Right lobe of liver (tissue), 6 donors: ENCODE measurements around the gene CCDC9B. TPM values are rescaled to one million over a fixed set of nuclear protein-coding genes. Genes with fewer than 3 reads are reported as not detected.

Experiments
- ATAC-seq, 4 donors: fragments of 200-7000 bp; cut with Tn5 transposase; one replicate each; pipeline ENCODE4 v1.9.1; 2020; ENCODE audit warnings: mild to moderate bottlenecking in 4 of 4, moderate library complexity in 4 of 4
- DNase-seq, 3 donors: peaks; one replicate each; pipeline ENCODE4 v3.0.0-alpha.2; 2020
- H3K27ac ChIP-seq, 3 donors: fragments of 200-600 bp; one replicate each; pipeline ENCODE4 v1.8.0; 2022
- H3K27me3 ChIP-seq, 2 donors: fragments of 200-600 bp; one replicate each; pipeline ENCODE4 v1.8.0; 2022
- H3K36me3 ChIP-seq, 4 donors: fragments of 200-600 bp; sonication (generic) in 1 of 4; one replicate each; pipeline versions ENCODE4 v1.5.1 to v1.8.0; 2017 to 2022; ENCODE audit warnings: control low read depth in 1 of 4
- H3K4me1 ChIP-seq, 4 donors: fragments of 200-600 bp; sonication (generic) in 1 of 4; one replicate each; pipeline versions ENCODE4 v1.5.1 to v1.8.0; 2017 to 2022; ENCODE audit warnings: control low read depth in 1 of 4
- H3K4me3 ChIP-seq, 3 donors: fragments of 200-600 bp; one replicate each; pipeline ENCODE4 v1.8.0; 2022
- H3K9me3 ChIP-seq, 4 donors: fragments of 200-600 bp; sonication (generic) in 1 of 4; one replicate each; pipeline versions ENCODE4 v1.5.1 to v1.8.0; 2017 to 2022; ENCODE audit warnings: control low read depth in 1 of 4
- CTCF ChIP-seq, 4 donors: fragments of 200-600 bp in 3 of 4; fragments of 450-650 bp in 1 of 4; IDR thresholded peaks; one replicate each; pipeline versions ENCODE4 v1.5.1 to v1.8.0; 2016 to 2022; ENCODE audit warnings: antibody characterized with exemption in 4 of 4, mild to moderate bottlenecking in 2 of 4
- POLR2A ChIP-seq: fragments of 450-650 bp; IDR thresholded peaks from one replicate; pipeline ENCODE4 v1.6.1; 2017; ENCODE audit warnings: antibody characterized with exemption, mild to moderate bottlenecking
- WGBS: methylation state at CpG from one replicate; pipeline ENCODE4 v1.1.6; 2018; ENCODE audit warnings: low coverage, low lambda C conversion rate; ENCODE audit not compliant: insufficient coverage; ENCODE audit errors: missing lambda C conversion rate; 5-methylcytosine and 5-hydroxymethylcytosine counted together
- intact Hi-C, 2 donors: fragments of 100-400 bp; cut with DNase I; formaldehyde crosslinking; loops; one replicate each; pipeline versions ENCODE4 v1.11.2 to v1.14.1; 2022
- total RNA-seq, 6 experiments: library from RNA; depleted of rRNA in 2 of 6; stranded (reverse); fragments of >200 nt in 2 of 6; fragmentation: NEBNext Ultra II Directional in 3 of 6; extraction: Animal tissue kit (Norgen Biotek cat#: 25700) in 3 of 6; gene quantifications; one replicate each; pipeline versions ENCODE4 v1.1.0 to v1.2.4, GENCODE V29; 2016 to 2023
- donor health status: DM: no; HTN: yes; CAD: no.
- donor health status: DM: no; HTN: no; CAD: no.
- donor health status: DM: no; HTN: no; CAD: no.
- donor health status: DM: no; HTN: yes; CAD: no.
- donor health status: DM: no; HTN: yes; CAD: no.

The CCDC9B gene
- total RNA-seq, 6 experiments from 2014 or later = 4.2 to 11.9 (median 4.7) TPM

DNA sequence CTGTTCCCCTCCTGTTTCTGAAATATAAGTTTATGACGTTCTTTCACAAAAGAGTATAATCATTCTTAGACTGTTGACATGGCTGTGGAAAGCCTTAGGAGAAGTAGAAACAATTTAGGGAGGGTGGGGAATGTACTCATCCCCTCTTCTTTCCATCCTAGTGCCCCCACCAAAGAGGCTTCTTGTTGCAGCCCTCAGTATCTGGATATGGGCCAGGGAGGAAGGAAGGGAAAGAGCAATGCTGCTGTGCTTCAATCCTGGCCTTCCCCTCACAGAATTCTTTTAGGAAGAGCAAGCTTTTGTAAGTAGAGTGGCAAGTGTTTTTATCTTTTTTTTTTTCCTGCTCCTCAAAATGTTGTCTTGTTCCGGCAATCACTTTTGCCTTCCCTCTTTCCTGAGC is 15.6 kb downstream of the CCDC9B start:
- ATAC-seq (no peak), DNase-seq (no peak)
- peak overlapping the region in 2 of 3 donors; percentile 18 to 75 for H3K27ac ChIP-seq
- H3K4me1 ChIP-seq = peaks cover 0 to 8% (median 0%) of the 10 kb centered on the region in 4 donors
- whole genome bisulfite sequencing = 74% methylated on average over 2 of the region's 2 CpGs
- no peaks in the 10 kb centered on the region for H3K36me3 ChIP-seq
- H3K27me3 ChIP-seq = no peaks in the 10 kb centered on the region
- H3K4me3 ChIP-seq = peak overlapping the region in 2 of 3 donors; percentile 67 to 69
- H3K9me3 ChIP-seq = no peaks in the 10 kb centered on the region
- no peak for TF ChIP-seq POLR2A
- no peak for TF ChIP-seq CTCF (IDR thresholded peaks at IDR 0.05)
- intact Hi-C loops = no loop called here

DNA sequence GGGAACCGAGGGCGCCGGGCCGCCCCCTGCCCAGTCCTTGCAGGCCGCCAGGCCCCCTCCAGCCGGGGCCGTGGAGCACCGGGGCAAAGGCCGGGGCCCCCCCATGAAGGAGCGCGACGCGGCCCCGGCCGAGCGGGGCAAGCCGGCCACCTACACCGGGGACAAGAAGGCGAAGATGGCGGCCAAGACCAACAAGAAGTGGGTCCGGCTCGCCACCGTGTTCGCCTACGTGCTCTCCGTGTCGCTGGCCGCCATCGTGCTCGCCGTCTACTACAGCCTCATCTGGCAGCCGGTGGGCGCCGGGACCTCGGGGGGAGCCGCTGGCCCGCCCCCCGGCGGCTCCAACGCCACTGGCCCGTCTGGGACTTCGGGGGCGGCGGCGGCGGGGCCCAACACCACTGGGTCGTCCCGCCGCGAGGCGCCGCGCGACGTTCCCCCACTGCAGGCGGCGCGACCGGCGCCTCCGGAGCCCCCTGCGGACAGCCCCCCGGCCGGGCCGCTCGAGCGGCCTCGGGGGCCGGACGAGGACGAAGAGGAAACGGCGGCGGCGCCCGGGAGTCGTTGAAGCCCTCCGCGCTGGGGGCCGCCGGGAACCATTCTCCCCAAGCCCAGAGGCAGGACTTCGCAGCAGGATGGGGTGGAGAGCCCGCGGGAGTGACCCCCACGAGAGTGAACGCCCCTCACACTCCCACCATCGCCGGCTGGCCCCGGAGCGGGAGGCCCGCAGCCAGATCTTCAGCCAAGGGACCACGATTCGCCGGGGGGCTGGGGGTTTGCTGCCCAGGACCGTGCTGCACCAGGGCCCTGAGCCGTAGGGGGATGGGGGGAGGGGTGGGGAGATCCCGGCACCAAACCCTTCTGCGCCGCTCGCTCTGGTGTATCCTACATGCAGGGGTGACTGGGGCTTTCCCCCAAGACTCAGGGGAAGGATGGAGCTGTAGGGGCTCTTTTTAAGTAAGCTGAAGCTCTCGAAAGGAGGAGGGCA is 16.5 kb downstream of the CCDC9B start:
- ATAC-seq (no peak), DNase-seq (peak in 2 of 3 donors; percentile 60 to 66)
- peak overlapping the region; percentile 21 to 75 (median 65) for H3K27ac ChIP-seq
- no peaks in the 10 kb centered on the region for H3K36me3 ChIP-seq
- H3K27me3 ChIP-seq = no peaks in the 10 kb centered on the region
- H3K9me3 ChIP-seq = no peaks in the 10 kb centered on the region
- no peak for TF ChIP-seq POLR2A
- TF ChIP-seq CTCF (IDR thresholded peaks at IDR 0.05) = no peak
- intact Hi-C loops = no loop called here
- H3K4me1 ChIP-seq = peaks cover 0 to 8% (median 0%) of the 10 kb centered on the region in 4 donors
- 14% methylated on average over 7 of the region's 101 CpGs for WGBS
- H3K4me3 ChIP-seq = peak overlapping the region; percentile 61 to 69 (median 67)

DNA sequence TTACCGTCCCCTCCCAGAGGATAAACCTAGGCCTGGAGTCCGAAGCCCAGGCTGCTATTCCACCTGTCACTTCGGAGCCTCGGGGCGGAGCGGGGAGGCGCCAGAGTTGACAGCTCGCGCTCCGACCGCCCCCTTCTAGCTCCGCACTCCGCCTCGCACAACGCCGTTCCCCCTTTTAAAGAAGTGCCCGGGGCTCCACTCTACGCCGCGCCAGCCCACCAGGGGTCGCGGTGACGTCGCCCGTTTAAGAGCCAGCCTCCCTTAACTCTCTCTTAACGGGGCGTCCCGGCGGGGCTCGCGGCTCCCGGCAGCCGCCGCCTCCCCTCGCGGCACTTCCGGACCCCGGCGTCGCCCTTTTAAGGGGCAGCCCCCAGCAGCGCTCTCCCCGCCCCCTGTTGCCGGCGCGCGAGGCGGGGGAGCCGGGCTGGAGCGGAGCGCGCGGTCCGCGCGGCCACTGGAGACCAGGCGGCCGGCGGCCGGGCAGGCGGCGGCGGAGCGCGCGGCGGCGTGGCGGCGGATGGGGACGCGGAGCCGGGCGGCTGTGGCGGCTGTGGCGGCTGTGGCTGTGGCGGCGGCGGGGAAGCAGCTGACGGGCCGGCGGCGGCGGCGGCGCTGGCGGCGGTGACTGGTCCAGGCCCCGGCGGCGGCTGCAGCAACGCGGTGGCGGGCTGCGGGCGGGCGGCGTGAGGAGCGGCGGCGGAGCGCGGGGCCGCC is 17.3 kb downstream of the CCDC9B start, which contains the start of gene INAFM2:
Gene INAFM2 (plus strand): TSS at position 454 of the 714 bp plus-strand sequence. CDS start 364 bp downstream, outside the sequence.
- Histone ChIP-seq H3K9me3 (no peaks in the 10 kb centered on the region), H3K4me1 (peaks cover 0 to 8% (median 0%) of the 10 kb centered on the region in 4 donors), H3K36me3 (no peaks in the 10 kb centered on the region), H3K27ac (peak within 1 kb of the TSS; percentile 21 to 75 (median 65)), H3K4me3 (peak within 1 kb of the TSS; percentile 61 to 69 (median 67)), H3K27me3 (no peaks in the 10 kb centered on the region)
- intact Hi-C loops = no loop called here
- WGBS = 0% methylated on average over 22 of the region's 103 CpGs
- DNase-seq (peak; percentile 92), ATAC-seq (peak; percentile 91 to 95 (median 92))
- peak; percentile 51 for TF ChIP-seq POLR2A
- TF ChIP-seq CTCF (IDR thresholded peaks at IDR 0.05) = peak; percentile 51 to 68 (median 55)

DNA sequence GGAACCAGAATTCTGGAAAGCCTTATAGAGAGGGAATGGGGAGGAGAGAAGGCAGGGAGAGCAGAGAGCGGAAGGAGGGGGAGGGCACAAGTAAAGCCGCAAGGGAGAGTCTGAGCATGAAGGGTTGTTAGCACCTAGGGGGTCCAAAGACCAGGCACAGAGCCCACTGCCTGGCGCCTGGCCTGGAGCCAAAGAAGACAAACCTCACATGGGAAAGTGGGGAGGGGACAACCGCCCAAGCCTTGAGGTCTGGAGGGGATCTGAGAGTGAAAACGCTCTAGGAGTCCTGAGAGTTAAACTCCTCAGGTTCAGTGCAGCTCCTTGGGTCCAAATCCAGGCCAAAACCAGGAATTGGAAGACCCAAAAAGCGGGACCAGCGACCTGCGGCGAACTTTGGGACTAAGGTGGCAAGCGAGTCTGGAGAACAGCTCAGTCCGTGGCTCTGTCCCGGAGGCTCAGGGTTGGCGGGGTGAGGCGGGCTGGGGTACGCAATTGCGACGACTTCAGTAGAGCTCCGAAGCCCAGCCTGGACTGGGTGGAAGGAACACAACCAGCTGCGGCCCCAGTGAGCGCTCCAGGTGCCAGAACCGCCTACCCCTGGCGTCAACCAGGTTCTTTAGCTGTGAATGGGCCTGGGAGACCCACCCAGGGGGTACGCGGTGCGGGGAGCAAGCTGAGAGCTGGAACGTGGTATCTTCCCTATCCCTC is 18.1 kb downstream of the CCDC9B start:
- peak in 1 of 3 donors; percentile 52 for DNase-seq

More for the DNA sequence above, 18.1 kb downstream of the CCDC9B start:
- Histone ChIP-seq H3K4me1 (peaks cover 0 to 8% (median 0%) of the 10 kb centered on the region in 4 donors), H3K27ac (peak overlapping the region in 1 of 3 donors; percentile 65), H3K4me3 (peak overlapping the region in 1 of 3 donors; percentile 69), H3K27me3 (no peaks in the 10 kb centered on the region), H3K36me3 (no peaks in the 10 kb centered on the region), H3K9me3 (no peaks in the 10 kb centered on the region)
- WGBS = 47% methylated on average over 8 of the region's 26 CpGs
- intact Hi-C loops = no loop called here
- TF ChIP-seq CTCF (IDR thresholded peaks at IDR 0.05) (no peak), POLR2A (no peak)
- no peak for ATAC-seq
